IMR-90 (cell line): ENCODE data around the gene ZFYVE28. TPM values are rescaled to one million over a fixed set of nuclear protein-coding genes. Genes with fewer than 3 reads are reported as not detected.

Source experiments
- ATAC-seq: fragments of 200-7000 bp; cut with Tn5 transposase; 2 replicates; pipeline ENCODE4 v1.9.1; 2020; ENCODE audit warnings: low read depth, mild to moderate bottlenecking, moderate library complexity
- BruUV-seq: library from RNA; stranded (reverse); fragments of 400-500 nt; replicated peaks from 2 replicates; lab custom pipeline; 2021; lab: Mats Ljungman, UMichigan
- CTCF ChIA-PET: fragments of 300-600 bp; formaldehyde crosslinking; extraction: SDS; loops from one replicate; lab custom pipeline; 2021; ENCODE audit warnings: antibody characterized with exemption; lab: Yijun Ruan, JAX
- POLR2A ChIA-PET: fragments of 300-600 bp; sonication (Branson Sonifier 250); formaldehyde crosslinking; loops from one replicate; lab custom pipeline; 2022; ENCODE audit warnings: antibody characterized with exemption; ENCODE audit not compliant: unreplicated experiment; lab: Charles Lee
- DNase-seq: peaks from one replicate; pipeline ENCODE4 v3.0.0; 2013
- H2AFZ ChIP-seq: replicated peaks from 2 replicates; pipeline ENCODE3; 2013; ENCODE audit warnings: low read length, mild to moderate bottlenecking; ENCODE audit not compliant: poor library complexity
- H2AK5ac ChIP-seq: 2 replicates; pipeline ENCODE4 v1.6.1; 2013; ENCODE audit warnings: low read depth, low read length, inconsistent platforms
- H2AK9ac ChIP-seq: replicated peaks from 2 replicates; pipeline ENCODE3; 2013; ENCODE audit warnings: mild to moderate bottlenecking, low read depth, low read length, moderate library complexity; ENCODE audit not compliant: poor library complexity
- H2BK120ac ChIP-seq: 2 replicates; pipeline ENCODE4 v1.6.1; 2013; ENCODE audit warnings: low read depth, low read length, inconsistent platforms
- H2BK15ac ChIP-seq: 3 replicates; pipeline ENCODE4 v1.6.1; 2013; ENCODE audit warnings: low read depth, low read length, inconsistent platforms
- H2BK20ac ChIP-seq: 2 replicates; pipeline ENCODE4 v1.6.1; 2013; ENCODE audit warnings: low read depth, mild to moderate bottlenecking, inconsistent platforms, low read length, moderate library complexity
- H2BK5ac ChIP-seq: 2 replicates; pipeline ENCODE4 v1.6.1; 2013; ENCODE audit warnings: mild to moderate bottlenecking, low read depth, low read length, inconsistent platforms; ENCODE audit not compliant: poor library complexity, severe bottlenecking
- H3K14ac ChIP-seq: replicated peaks from 2 replicates; pipeline ENCODE4 v1.6.1; 2013; ENCODE audit warnings: low read depth, low read length, inconsistent platforms
- H3K18ac ChIP-seq: 2 replicates; pipeline ENCODE4 v1.6.1; 2013; ENCODE audit warnings: low read depth, low read length, control low read depth
- H3K23ac ChIP-seq: 2 replicates; pipeline ENCODE4 v1.6.1; 2013; ENCODE audit warnings: low read depth, low read length, inconsistent platforms
- H3K27ac ChIP-seq: 2 replicates; pipeline ENCODE4 v1.5.1; 2013; ENCODE audit warnings: mild to moderate bottlenecking, control low read depth, low read length; ENCODE audit not compliant: insufficient read depth
- H3K27me3 ChIP-seq: 2 replicates; pipeline ENCODE4 v1.6.1; 2013; ENCODE audit warnings: low read length; ENCODE audit not compliant: control insufficient read depth, insufficient read depth
- H3K36me3 ChIP-seq: 2 replicates; pipeline ENCODE4 v1.6.1; 2013; ENCODE audit warnings: low read length, mixed read lengths; ENCODE audit not compliant: control insufficient read depth, insufficient read depth
- H3K4ac ChIP-seq: 2 replicates; pipeline ENCODE4 v1.6.1; 2013; ENCODE audit warnings: low read depth, low read length, inconsistent platforms
- H3K4me1 ChIP-seq: 2 replicates; pipeline ENCODE4 v1.6.1; 2013; ENCODE audit warnings: low read length, mixed read lengths; ENCODE audit not compliant: control insufficient read depth, insufficient read depth
- H3K4me2 ChIP-seq: 2 replicates; pipeline ENCODE4 v1.6.1; 2013; ENCODE audit warnings: low read depth, mild to moderate bottlenecking, control low read depth, low read length, moderate library complexity
- H3K4me3 ChIP-seq: 2 replicates; pipeline ENCODE4 v1.5.1; 2013; ENCODE audit warnings: low read depth, mild to moderate bottlenecking, control low read depth, low read length, moderate library complexity; ENCODE audit not compliant: insufficient read depth
- H3K56ac ChIP-seq: 2 replicates; pipeline ENCODE4 v1.6.1; 2013; ENCODE audit warnings: low read length, inconsistent platforms; ENCODE audit not compliant: insufficient read depth; ENCODE audit errors: extremely low read depth
- H3K79me1 ChIP-seq, 2 experiments: 2 replicates each; pipeline ENCODE4 v1.6.1; 2013; ENCODE audit warnings: low read length in 2 of 2, inconsistent platforms in 1 of 2, low read depth in 1 of 2
- H3K9ac ChIP-seq: 2 replicates; pipeline ENCODE4 v1.6.1; 2013; ENCODE audit warnings: low read depth, low read length, control low read depth
- H3K9me1 ChIP-seq: 2 replicates; pipeline ENCODE4 v1.6.1; 2013; ENCODE audit warnings: low read length, inconsistent platforms; ENCODE audit not compliant: insufficient read depth
- H3K9me3 ChIP-seq: 2 replicates; pipeline ENCODE4 v1.6.1; 2013; ENCODE audit warnings: low read length; ENCODE audit not compliant: control insufficient read depth, insufficient read depth
- H4K20me1 ChIP-seq: 2 replicates; pipeline ENCODE4 v1.6.1; 2013; ENCODE audit warnings: low read length, inconsistent platforms; ENCODE audit not compliant: insufficient read depth
- H4K5ac ChIP-seq: 2 replicates; pipeline ENCODE4 v1.6.1; 2013; ENCODE audit warnings: mild to moderate bottlenecking, low read depth, low read length, control low read depth
- H4K8ac ChIP-seq, 2 experiments: 2 replicates each; pipeline ENCODE4 v1.6.1; 2013; ENCODE audit warnings: low read depth in 2 of 2, low read length in 2 of 2, control low read depth in 1 of 2, inconsistent platforms in 1 of 2
- H4K91ac ChIP-seq: 2 replicates; pipeline ENCODE4 v1.6.1; 2013; ENCODE audit warnings: low read depth, low read length, inconsistent platforms; ENCODE audit not compliant: insufficient read depth
- CEBPB ChIP-seq: IDR thresholded peaks from 2 replicates; pipeline ENCODE4 v1.6.1; 2012; ENCODE audit warnings: low read depth, low read length, improper control_type of control experiment
- CHD1 ChIP-seq: IDR thresholded peaks from 2 replicates; pipeline ENCODE4 v1.6.1; 2012; ENCODE audit warnings: low read depth, low read length, improper control_type of control experiment
- CTCF ChIP-seq: conservative IDR thresholded peaks from 2 replicates; pipeline ENCODE4 v1.5.1; 2012; ENCODE audit warnings: mild to moderate bottlenecking, low read depth, low read length, improper control_type of control experiment
- ELK1 ChIP-seq: fragments of 150-350 bp; IDR thresholded peaks from 2 replicates; pipeline ENCODE4 v1.6.1; 2016; ENCODE audit warnings: low read depth, mild to moderate bottlenecking, low read length, moderate library complexity, borderline replicate concordance
- FOS ChIP-seq: fragments of 150-350 bp; IDR thresholded peaks from 2 replicates; pipeline ENCODE4 v1.6.1; 2016; ENCODE audit warnings: low read depth, low read length
- MAFK ChIP-seq: IDR thresholded peaks from 2 replicates; pipeline ENCODE4 v1.6.1; 2012; ENCODE audit warnings: low read depth, low read length, improper control_type of control experiment
- MAZ ChIP-seq: IDR thresholded peaks from 2 replicates; pipeline ENCODE4 v1.6.1; 2012; ENCODE audit warnings: low read depth, mild to moderate bottlenecking, low read length, improper control_type of control experiment, moderate library complexity, borderline replicate concordance
- MXI1 ChIP-seq: IDR thresholded peaks from 2 replicates; pipeline ENCODE4 v1.6.1; 2012; ENCODE audit warnings: low read depth, mild to moderate bottlenecking, low read length, moderate library complexity, borderline replicate concordance
- NFE2L2 ChIP-seq: fragments of 150-350 bp; IDR thresholded peaks from 2 replicates; pipeline ENCODE4 v1.6.1; 2016; ENCODE audit warnings: low read depth, mild to moderate bottlenecking, low read length
- POLR2A ChIP-seq: IDR thresholded peaks from 2 replicates; pipeline ENCODE4 v1.6.1; 2012; ENCODE audit warnings: mild to moderate bottlenecking, low read depth, low read length
- RCOR1 ChIP-seq: IDR thresholded peaks from 2 replicates; pipeline ENCODE4 v1.6.1; 2012; ENCODE audit warnings: mild to moderate bottlenecking, low read length, improper control_type of control experiment; ENCODE audit not compliant: insufficient replicate concordance
- SMC3 ChIP-seq: fragments of 150-350 bp; IDR thresholded peaks from 2 replicates; pipeline ENCODE4 v1.6.1; 2016; ENCODE audit warnings: low read depth, mild to moderate bottlenecking, antibody characterized with exemption, low read length, moderate library complexity
- USF2 ChIP-seq: fragments of 150-350 bp; IDR thresholded peaks from 2 replicates; pipeline ENCODE4 v1.6.1; 2017; ENCODE audit warnings: mild to moderate bottlenecking, antibody characterized with exemption, low read length, low read depth
- WGBS, 2 experiments: methylation state at CpG; one replicate each; pipeline versions ENCODE4 v1.1.5 to v1.1.7; 2013; ENCODE audit warnings: missing lambda C conversion rate in 2 of 2; ENCODE audit not compliant: insufficient read length in 1 of 2; ENCODE audit errors: extremely low coverage in 2 of 2; 5-methylcytosine and 5-hydroxymethylcytosine counted together
- dilution Hi-C: fragments of 300-500 bp; cut with HindIII; formaldehyde crosslinking; loops from one replicate; pipeline ENCODE4 v1.14.3; 2018; ENCODE audit warnings: low sequenced_read_pairs; ENCODE audit not compliant: unreplicated experiment
- in situ Hi-C: fragments of 300-500 bp; cut with MboI; formaldehyde crosslinking; loops from 3 replicates; pipeline ENCODE4 v1.14.3; 2019; ENCODE audit warnings: low sequenced_read_pairs, inconsistent platforms, mixed read lengths
- intact Hi-C: fragments of 100-400 bp; cut with micrococcal nuclease; formaldehyde crosslinking; loops from 2 replicates; pipeline ENCODE4 v1.10.0; 2022
- polyA plus RNA-seq, 3 experiments: library from polyadenylated mRNA; depleted of rRNA; stranded (reverse); fragments of >200 nt; gene quantifications; 2 replicates each; pipeline ENCODE4 v1.2.3, GENCODE V29; 2012; ENCODE audit warnings: low replicate concordance in 1 of 3
- total RNA-seq: library from RNA; depleted of rRNA; stranded (reverse); fragments of >200 nt; gene quantifications from 2 replicates; pipeline ENCODE4 v1.2.3, GENCODE V29; 2012

Gene ZFYVE28
- total and polyA plus RNA-seq, 2 of the 4 experiments (the other 2 are of a cell fraction): 0.36 to 1.2 TPM

GRCh38 chr4:2288051-2288541 lies 130.3 kb downstream of the ZFYVE28 start:
- H3K79me1 ChIP-seq: no peaks in the 10 kb centered on the region
- H2AFZ ChIP-seq: peak overlapping the region; percentile 23
- no peak overlapping the region for H3K27ac ChIP-seq
- no peaks in the 10 kb centered on the region for H3K36me3 ChIP-seq
- DNase-seq: no peak
- H2AK9ac ChIP-seq: no peak overlapping the region
- peaks cover 12% of the 10 kb centered on the region for H3K4me1 ChIP-seq
- no peak overlapping the region for H2BK15ac ChIP-seq
- H3K14ac ChIP-seq: no peak overlapping the region
- ChIA-PET CTCF (no interaction called here), POLR2A (no interaction called here)
- dilution Hi-C loops (no loop called here), in situ Hi-C loops (no loop called here), intact Hi-C loops (no loop called here)
- no peak for ATAC-seq
- no peak overlapping the region for H3K9ac ChIP-seq
- H3K9me3 ChIP-seq: no peaks in the 10 kb centered on the region
- H3K23ac ChIP-seq: no peak overlapping the region
- H3K4me3 ChIP-seq: no peak overlapping the region
- TF ChIP-seq FOS (no peak), ELK1 (no peak), MAFK (no peak), CHD1 (no peak), MAZ (no peak), RCOR1 (no peak), SMC3 (no peak), CTCF (no peak), CEBPB (no peak), POLR2A (no peak), NFE2L2 (no peak), MXI1 (no peak), USF2 (no peak)
- H3K4ac ChIP-seq: no peak overlapping the region
- H2BK120ac ChIP-seq: no peak overlapping the region
- no TSS peak for BruUV-seq
- peaks cover 8% of the 10 kb centered on the region; the same call in 1 of the 2 replicates for H4K20me1 ChIP-seq
- H3K4me2 ChIP-seq: no peak overlapping the region
- H4K91ac ChIP-seq: no peak overlapping the region
- no peak overlapping the region for H2BK5ac ChIP-seq
- H2AK5ac ChIP-seq: no peak overlapping the region
- no peaks in the 10 kb centered on the region for H3K27me3 ChIP-seq
- H4K8ac ChIP-seq: no peak overlapping the region
- H3K18ac ChIP-seq: no peak overlapping the region
- H3K56ac ChIP-seq: no peak overlapping the region
- H3K9me1 ChIP-seq: peaks cover 6% of the 10 kb centered on the region; the same call in 1 of the 2 replicates
- 100% methylated on average over 2 of the region's 10 CpGs; no CpG with 5 or more reads in 1 of the 2 experiments for WGBS, 2 experiments
- H4K5ac ChIP-seq: no peak overlapping the region
- no peak overlapping the region for H2BK20ac ChIP-seq
